ENCODE data around the gene GNB2.

GNB2 gene

DNA sequence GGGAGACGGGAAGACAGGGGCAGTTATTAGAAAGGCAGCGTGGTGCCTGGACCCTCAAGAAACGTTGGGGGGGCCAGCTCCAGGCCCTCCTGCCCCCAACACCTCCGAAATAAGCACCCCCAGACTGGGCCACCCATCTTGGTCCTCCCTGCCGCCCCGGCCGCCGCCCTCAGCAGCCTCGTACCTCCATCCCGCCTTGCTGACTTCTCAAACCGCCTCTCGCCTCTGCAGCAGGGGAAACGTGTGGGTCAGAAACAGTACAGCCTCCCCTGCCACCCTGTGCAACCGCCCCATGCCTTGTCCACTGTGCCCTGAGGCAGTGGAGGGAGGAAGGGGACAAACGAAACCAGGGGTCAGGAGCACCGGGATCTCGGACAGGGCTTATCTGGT, 13.3 kb downstream of the GNB2 start:
- no peaks in the 10 kb centered on the region for H3K9me3 ChIP-seq
- no peak overlapping the region for H3K4me3 ChIP-seq
- H3K27me3 ChIP-seq: no peaks in the 10 kb centered on the region
- H3K9ac ChIP-seq: no peak overlapping the region
- H3K27ac ChIP-seq: 0 out of 2 replicates have a peak overlapping the region, but pooled peaks have one; percentile 6
- H3K36me3 ChIP-seq: peaks cover 79% of the 10 kb centered on the region
- H3K4me2 ChIP-seq: no peak overlapping the region
- H4K20me1 ChIP-seq: peaks cover 96% of the 10 kb centered on the region
- TF ChIP-seq Cebpa-rat (IDR thresholded peaks at IDR 0.05): no peak
- peaks cover 42% of the 10 kb centered on the region for H3K4me1 ChIP-seq

- H3K9ac ChIP-seq: no peak overlapping the region
- no peak for TF ChIP-seq Cebpa-rat (IDR thresholded peaks at IDR 0.05)
- peaks cover 96% of the 10 kb centered on the region for H4K20me1 ChIP-seq
- peaks cover 46% of the 10 kb centered on the region for H3K4me1 ChIP-seq
- no peaks in the 10 kb centered on the region for H3K27me3 ChIP-seq
- no peak overlapping the region for H3K4me3 ChIP-seq
- H3K27ac ChIP-seq: no peak overlapping the region
- no peak overlapping the region for H3K4me2 ChIP-seq
- H3K9me3 ChIP-seq: no peaks in the 10 kb centered on the region
- H3K36me3 ChIP-seq: peaks cover 75% of the 10 kb centered on the region
Observed at GRCh38 chr7:100687261-100687660, 13.7 kb downstream of the GNB2 start.

DNA sequence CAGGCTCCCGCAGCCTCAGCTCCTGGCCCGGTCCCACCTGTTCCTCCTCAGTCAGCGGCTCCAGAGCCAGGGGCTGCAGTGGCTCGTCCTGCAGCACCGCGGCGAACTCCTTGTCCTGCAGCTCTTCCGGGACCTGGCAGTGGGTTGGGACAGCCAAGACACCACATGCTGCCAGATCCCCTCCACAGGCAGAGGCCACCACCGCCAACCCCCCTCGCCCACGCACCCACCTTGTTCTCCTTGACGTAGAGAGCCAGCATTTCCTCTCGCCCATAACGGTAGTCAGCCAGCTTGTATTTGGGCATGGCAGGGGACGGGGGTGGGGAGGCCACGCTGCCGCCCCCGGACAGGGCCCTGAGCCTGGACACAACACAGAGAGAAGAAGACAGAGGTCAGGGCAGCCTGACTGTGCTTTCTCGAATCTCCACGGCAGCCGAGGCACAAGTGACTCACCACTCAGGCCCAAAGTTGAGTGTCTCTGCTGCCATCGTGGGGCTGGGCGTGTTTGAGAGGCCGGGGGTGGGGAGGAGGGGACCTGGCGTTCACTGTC, 14.3 kb downstream of the GNB2 start:
- Histone ChIP-seq H3K4me3 (no peak overlapping the region), H3K9me3 (no peaks in the 10 kb centered on the region), H3K4me1 (peaks cover 52% of the 10 kb centered on the region), H3K27me3 (no peaks in the 10 kb centered on the region), H4K20me1 (peaks cover 96% of the 10 kb centered on the region), H3K4me2 (no peak overlapping the region), H3K27ac (peak overlapping the region; percentile 46; the same call in 1 of the 2 replicates), H3K36me3 (peaks cover 69% of the 10 kb centered on the region), H3K9ac (no peak overlapping the region)
- no peak for TF ChIP-seq Cebpa-rat (IDR thresholded peaks at IDR 0.05)

GRCh38 chr7:100688326-100688860, 14.9 kb downstream of the GNB2 start:
- Histone ChIP-seq H3K9ac (peak overlapping the region; percentile 58), H3K4me3 (no peak overlapping the region)

GRCh38 chr7:100689230-100690135, 15.9 kb downstream of the GNB2 start:
- H3K27ac ChIP-seq: peak overlapping the region; percentile 70
- H3K4me1 ChIP-seq: peaks cover 56% of the 10 kb centered on the region
- peak overlapping the region; percentile 58 for H3K9ac ChIP-seq
- no peaks in the 10 kb centered on the region for H3K9me3 ChIP-seq
- TF ChIP-seq Cebpa-rat (IDR thresholded peaks at IDR 0.05): no peak
- peaks cover 53% of the 10 kb centered on the region for H3K36me3 ChIP-seq
- peak overlapping the region; percentile 30 for H3K4me3 ChIP-seq
- peaks cover 91% of the 10 kb centered on the region for H4K20me1 ChIP-seq
- H3K4me2 ChIP-seq: peak overlapping the region; percentile 91
- H3K27me3 ChIP-seq: no peaks in the 10 kb centered on the region

More at GRCh38 chr7:100688326-100688860, 14.9 kb downstream of the GNB2 start:
- H4K20me1 ChIP-seq: peaks cover 96% of the 10 kb centered on the region
- H3K9me3 ChIP-seq: no peaks in the 10 kb centered on the region
- H3K27ac ChIP-seq: peak overlapping the region; percentile 70
- no peak for TF ChIP-seq Cebpa-rat (IDR thresholded peaks at IDR 0.05)
- H3K4me1 ChIP-seq: peaks cover 55% of the 10 kb centered on the region
- no peaks in the 10 kb centered on the region for H3K27me3 ChIP-seq
- H3K4me2 ChIP-seq: peak overlapping the region; percentile 91
- peaks cover 63% of the 10 kb centered on the region for H3K36me3 ChIP-seq

DNA sequence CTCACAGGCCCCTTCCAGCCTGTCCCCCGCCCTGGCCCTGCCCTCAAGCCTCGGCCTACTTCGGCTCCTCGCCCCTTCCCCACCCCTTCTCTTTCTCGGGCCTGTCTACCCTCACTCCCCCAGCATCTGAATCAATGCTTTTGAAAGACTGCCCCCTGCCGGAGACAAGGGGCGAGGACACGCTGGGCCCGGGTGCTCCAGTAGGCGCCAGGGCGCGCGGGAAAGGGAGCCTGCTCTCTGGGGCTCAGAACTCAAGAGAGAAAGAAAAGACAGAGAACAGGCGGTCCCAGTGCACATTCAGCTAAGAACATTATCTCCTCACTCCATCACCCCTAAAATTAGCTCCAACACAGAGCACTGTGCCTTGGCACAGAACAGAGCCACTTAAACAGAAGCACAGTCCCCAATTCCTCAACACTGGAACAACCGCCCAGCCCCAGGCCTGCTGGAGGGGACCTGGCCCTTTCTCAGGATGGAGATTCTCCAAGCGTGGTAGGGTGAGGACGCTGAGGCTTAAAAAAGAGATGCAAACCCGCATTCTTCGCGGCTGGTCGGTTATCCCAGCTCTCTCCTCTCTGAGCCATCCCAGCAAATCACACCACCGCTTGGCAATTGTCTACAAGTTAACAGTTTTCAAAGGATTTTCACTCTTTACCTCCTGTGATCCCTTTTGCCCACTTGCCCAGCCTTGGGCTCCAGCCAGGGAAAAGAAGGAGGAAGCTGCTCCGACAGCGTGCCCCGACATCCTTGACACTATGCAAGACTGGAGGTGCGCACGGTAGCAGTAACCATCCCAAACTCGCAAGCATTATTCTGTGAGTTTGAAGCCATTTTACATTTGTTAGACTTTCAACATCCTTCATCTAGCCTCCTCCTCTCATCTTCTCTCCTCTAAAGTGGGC, 18.4 kb downstream of the GNB2 start:
- peak overlapping the region; percentile 99 for H3K9ac ChIP-seq
- peak overlapping the region; percentile 91 for H3K4me2 ChIP-seq
- no peak for TF ChIP-seq Cebpa-rat (IDR thresholded peaks at IDR 0.05)
- no peaks in the 10 kb centered on the region for H3K9me3 ChIP-seq
- peaks cover 68% of the 10 kb centered on the region for H4K20me1 ChIP-seq
- H3K36me3 ChIP-seq: peaks cover 28% of the 10 kb centered on the region
- H3K4me1 ChIP-seq: peaks cover 69% of the 10 kb centered on the region
- peak overlapping the region; percentile 100 for H3K4me3 ChIP-seq
- H3K27me3 ChIP-seq: no peaks in the 10 kb centered on the region
- peak overlapping the region; percentile 97; the same call in 1 of the 2 replicates for H3K27ac ChIP-seq

DNA sequence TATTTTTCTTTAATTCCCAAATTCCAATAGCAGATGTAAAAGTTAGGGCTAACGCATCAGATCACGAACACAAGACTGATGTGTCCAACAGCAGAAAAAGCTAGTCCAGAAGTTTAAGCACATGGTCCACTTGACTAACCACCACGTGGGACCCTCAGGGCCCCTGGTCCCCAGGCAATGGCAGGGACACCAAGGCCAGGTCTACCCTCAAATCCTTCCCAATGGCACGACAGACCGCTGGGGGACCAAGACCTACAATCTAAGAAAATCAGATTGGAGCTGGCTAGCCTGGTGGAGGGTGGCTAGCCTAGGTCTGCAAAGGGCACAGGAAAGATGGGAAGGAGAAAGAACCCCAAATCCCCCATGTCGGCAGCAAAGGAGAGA, 19.0 kb downstream of the GNB2 start:
- Histone ChIP-seq H3K27ac (peak overlapping the region; percentile 97; the same call in 1 of the 2 replicates), H4K20me1 (peaks cover 62% of the 10 kb centered on the region)

DNA sequence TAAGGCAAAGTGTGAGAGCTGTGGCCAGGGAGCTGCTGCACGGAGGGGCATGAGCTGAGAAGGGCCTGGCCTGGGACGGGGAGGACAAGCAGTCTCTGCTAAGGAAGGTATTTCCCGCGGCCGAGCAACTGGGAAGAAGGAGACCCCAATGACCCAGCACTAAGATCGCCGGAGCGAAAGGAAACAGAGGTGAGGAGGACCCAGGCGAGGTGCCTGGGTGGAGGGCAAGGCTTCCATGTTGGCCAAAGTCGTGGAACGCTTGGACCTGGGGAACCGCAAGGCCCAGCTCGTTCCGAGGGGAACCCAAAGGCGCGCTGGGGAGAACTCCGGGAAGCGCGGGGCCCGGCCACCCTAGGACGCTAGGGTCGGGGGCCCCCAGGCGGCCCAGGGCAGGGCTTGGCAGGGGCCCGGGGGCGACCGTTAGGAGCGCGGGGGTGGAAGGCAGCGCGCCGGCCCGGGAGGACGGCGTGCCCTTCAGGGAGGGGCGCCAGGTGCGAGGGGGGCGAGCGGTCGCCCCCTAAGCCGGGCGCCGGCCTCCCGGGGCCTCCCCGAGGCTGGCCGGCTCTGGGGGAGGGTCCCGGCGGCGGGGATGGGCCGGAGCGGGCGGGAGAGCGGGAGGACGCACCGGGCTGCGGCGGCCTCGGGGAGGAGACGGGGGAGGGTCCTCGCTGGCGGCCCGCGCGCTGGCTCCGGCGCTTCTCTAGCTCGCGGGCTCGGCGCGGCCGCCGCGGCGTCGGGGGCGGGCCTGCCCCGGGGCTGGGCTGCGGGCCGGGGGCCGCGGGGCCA, 20.0 kb downstream of the GNB2 start:
- Histone ChIP-seq H3K4me1 (peaks cover 60% of the 10 kb centered on the region), H3K9ac (peak overlapping the region; percentile 99), H3K4me3 (peak overlapping the region; percentile 100), H4K20me1 (peaks cover 52% of the 10 kb centered on the region), H3K4me2 (peak overlapping the region; percentile 91), H3K27ac (peak overlapping the region; percentile 97), H3K9me3 (no peaks in the 10 kb centered on the region), H3K36me3 (peaks cover 12% of the 10 kb centered on the region), H3K27me3 (no peaks in the 10 kb centered on the region)
- no peak for TF ChIP-seq Cebpa-rat (IDR thresholded peaks at IDR 0.05)

More for the DNA sequence above, 19.0 kb downstream of the GNB2 start:
- H3K36me3 ChIP-seq: peaks cover 22% of the 10 kb centered on the region
- no peaks in the 10 kb centered on the region for H3K9me3 ChIP-seq
- H3K4me1 ChIP-seq: peaks cover 69% of the 10 kb centered on the region
- H3K27me3 ChIP-seq: no peaks in the 10 kb centered on the region
- peak overlapping the region; percentile 91 for H3K4me2 ChIP-seq
- H3K4me3 ChIP-seq: peak overlapping the region; percentile 100
- no peak for TF ChIP-seq Cebpa-rat (IDR thresholded peaks at IDR 0.05)
- H3K9ac ChIP-seq: peak overlapping the region; percentile 99

All from BLaER1 (cell line).